Duodenal mucosa (tissue), 2 donors: ENCODE results near the gene HM13.
"Not testable (repeated sequence)": the region's sequence is repeated elsewhere in the genome, so short reads cannot be mapped to it uniquely, and the experiment has no call there.

Source experiments
- H3K27ac ChIP-seq: one replicate; pipeline ENCODE4 v1.7.0; 2013; ENCODE audit warnings: low read depth, low read length
- H3K27me3 ChIP-seq, 2 donors: one replicate each; pipeline ENCODE4 v1.7.0; 2013; ENCODE audit warnings: low read length in 2 of 2, control low read depth in 1 of 2; ENCODE audit not compliant: insufficient read depth in 2 of 2, control insufficient read depth in 1 of 2
- H3K36me3 ChIP-seq, 2 donors: one replicate each; pipeline ENCODE4 v1.7.0; 2013; ENCODE audit warnings: low read length in 2 of 2, control low read depth in 1 of 2; ENCODE audit not compliant: insufficient read depth in 2 of 2, control insufficient read depth in 1 of 2
- H3K4me1 ChIP-seq, 2 donors: one replicate each; pipeline ENCODE4 v1.7.0; 2013; ENCODE audit warnings: low read length in 2 of 2, control low read depth in 1 of 2; ENCODE audit not compliant: insufficient read depth in 2 of 2, control insufficient read depth in 1 of 2
- H3K4me3 ChIP-seq, 2 donors: one replicate each; pipeline ENCODE4 v1.7.0; 2013; ENCODE audit warnings: low read length in 2 of 2, low read depth in 1 of 2
- H3K9ac ChIP-seq, 2 donors: one replicate each; pipeline ENCODE4 v1.7.0; 2013; ENCODE audit warnings: low read length in 2 of 2, low read depth in 1 of 2
- H3K9me3 ChIP-seq, 2 donors: one replicate each; pipeline ENCODE4 v1.7.0; 2013; ENCODE audit warnings: low read length in 2 of 2, control low read depth in 1 of 2; ENCODE audit not compliant: control insufficient read depth in 1 of 2

HM13 gene

DNA sequence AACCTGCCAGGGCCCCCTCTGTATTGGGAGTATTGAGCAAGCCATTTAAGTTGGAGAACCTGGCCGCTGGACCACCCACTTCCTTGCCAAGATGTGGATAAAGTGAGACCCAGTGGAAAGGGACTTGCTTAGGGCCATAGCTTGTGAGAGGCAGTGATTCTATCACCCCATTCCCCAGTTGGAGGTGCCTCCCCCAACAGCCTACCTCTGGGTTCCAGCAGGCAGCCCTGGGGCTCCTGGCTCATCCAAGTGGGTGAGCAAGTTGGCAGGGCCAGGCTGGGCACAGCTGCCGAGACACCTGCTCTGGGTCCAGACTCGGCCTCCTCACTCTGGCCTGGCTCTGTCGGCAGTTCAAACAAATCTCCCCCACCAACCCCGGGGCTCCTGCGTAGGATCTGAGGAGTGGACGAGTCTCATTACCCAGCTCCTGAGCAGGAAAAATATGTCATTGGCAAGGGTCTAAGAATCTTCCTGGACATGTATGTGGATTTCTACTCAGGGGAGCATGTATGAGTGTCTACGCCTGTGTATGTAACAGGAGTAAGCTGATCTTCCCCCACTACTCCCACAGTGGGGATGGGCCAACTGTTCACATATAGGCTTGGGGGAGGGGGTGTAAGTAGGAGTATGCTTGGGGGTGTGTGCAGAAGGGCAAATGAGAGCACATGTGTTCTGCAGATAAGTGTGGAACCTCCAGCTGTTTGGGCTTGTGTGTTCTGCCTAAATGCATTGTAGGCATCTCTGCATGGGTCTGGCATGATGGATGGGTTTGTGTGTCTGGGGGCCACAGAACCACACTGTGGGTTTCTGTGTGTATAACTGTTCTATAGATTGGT, 92.8 kb downstream of the HM13 start:
- H3K4me3 ChIP-seq, result peak overlapping the region; percentile 90 to 99
- H3K27me3 ChIP-seq, result no peaks in the 10 kb centered on the region
- peaks cover 53 to 67% of the 10 kb centered on the region in 2 donors for H3K4me1 ChIP-seq
- H3K9me3 ChIP-seq, result no peaks in the 10 kb centered on the region
- H3K27ac ChIP-seq, result peak overlapping the region; percentile 92
- peak overlapping the region; percentile 96 to 100 for H3K9ac ChIP-seq
- no peaks in the 10 kb centered on the region for H3K36me3 ChIP-seq

DNA sequence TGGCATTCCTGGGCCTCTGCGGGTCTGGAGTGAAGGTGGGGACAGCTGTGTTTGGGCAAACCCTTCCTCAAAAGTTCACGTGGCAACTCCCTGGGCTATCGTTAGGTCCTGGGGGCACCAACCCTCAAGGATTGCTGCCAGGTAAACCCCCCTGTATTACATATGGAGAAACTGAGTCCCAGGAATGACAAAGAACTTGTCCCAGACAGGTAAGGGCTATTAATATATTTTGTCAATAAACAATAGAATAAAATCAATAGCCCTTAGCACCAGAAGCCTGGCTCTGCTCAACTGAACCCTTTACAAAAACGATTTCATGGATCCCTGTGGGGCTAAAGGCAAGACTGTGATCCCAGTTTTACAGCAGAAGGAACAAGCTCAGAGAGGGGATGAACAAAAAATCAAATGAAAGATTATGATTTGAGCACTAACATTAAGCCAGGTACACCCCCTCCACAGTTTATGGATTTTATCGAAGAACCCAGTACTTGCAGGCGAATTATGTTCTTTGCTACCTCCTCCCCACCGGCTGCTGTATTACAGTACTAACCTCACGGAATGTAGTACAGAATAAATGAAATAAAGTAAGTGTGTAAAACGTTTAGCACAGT, 93.5 kb downstream of the HM13 start:
- peaks cover 49 to 68% of the 10 kb centered on the region in 2 donors for H3K4me1 ChIP-seq
- H3K27ac ChIP-seq, result peak overlapping the region; percentile 92
- H3K4me3 ChIP-seq, result peak overlapping the region; percentile 90 to 99
- H3K9ac ChIP-seq, result peak overlapping the region; percentile 96 to 100
- H3K9me3 ChIP-seq, result no peaks in the 10 kb centered on the region
- no peaks in the 10 kb centered on the region for H3K27me3 ChIP-seq
- no peaks in the 10 kb centered on the region for H3K36me3 ChIP-seq

DNA sequence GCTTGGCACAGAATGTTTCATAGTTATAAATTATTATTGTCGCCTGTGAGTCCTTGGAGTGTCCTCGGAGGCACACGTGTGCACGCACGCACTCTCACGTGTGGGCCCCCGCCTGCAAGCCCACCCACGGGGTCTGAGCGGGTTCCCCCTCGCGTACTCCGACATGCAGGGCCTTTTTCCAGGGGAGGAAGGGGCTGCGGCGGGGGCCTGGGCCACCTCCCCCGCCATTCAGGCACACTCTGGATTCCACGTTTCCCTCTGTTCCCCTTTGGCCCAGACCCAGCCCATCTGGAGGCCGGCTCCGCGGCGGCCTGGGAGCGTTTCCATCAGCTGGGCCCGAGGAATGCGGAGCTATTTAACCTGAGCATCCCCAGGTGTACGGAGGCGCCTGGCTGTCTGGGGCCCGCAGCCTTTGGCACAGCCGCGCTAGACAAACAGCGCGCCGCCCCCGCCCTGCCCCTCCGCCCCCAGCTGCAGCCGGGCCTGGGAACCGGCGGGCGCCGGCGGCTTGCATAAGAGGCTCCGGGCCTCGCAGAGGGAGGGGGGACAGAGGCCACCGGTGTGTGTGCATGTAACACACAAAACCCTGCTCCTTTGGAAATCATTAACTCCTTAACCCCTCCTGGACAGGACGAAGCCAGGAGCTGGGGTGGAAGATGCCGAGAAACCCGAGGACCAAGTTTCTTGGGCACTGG, 94.2 kb downstream of the HM13 start:
- peaks cover 45 to 63% of the 10 kb centered on the region in 2 donors for H3K4me1 ChIP-seq
- H3K4me3 ChIP-seq, result peak overlapping the region; percentile 90 to 99
- no peaks in the 10 kb centered on the region for H3K36me3 ChIP-seq
- H3K27me3 ChIP-seq, result no peaks in the 10 kb centered on the region
- peak overlapping the region; percentile 92 for H3K27ac ChIP-seq
- no peaks in the 10 kb centered on the region for H3K9me3 ChIP-seq
- H3K9ac ChIP-seq, result peak overlapping the region; percentile 96 to 100

DNA sequence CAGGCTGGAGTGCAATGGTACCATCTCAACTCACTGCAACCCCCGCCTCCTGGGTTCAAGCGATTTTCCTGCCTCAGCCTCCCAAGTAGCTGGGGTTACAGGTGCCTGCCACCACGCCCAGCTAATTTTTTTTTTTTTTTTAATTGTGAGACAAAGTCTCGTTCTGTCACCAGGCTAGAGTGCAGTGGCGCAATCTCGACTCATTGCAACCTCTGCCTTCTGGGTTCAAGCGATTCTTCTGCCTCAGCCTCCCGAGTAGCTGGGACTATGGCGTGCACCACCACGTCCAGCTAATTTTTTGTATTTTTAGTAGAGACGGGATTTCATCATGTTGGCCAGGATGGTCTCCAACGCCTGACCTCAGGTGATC, 98.0 kb downstream of the HM13 start:
- Histone ChIP-seq H3K4me1 (peaks cover 33 to 45% of the 10 kb centered on the region in 2 donors), H3K27ac (peak overlapping the region; percentile 42)
- not testable (repeated sequence) for H3K9ac ChIP-seq, H3K36me3 ChIP-seq, H3K4me3 ChIP-seq, H3K27me3 ChIP-seq, H3K9me3 ChIP-seq

DNA sequence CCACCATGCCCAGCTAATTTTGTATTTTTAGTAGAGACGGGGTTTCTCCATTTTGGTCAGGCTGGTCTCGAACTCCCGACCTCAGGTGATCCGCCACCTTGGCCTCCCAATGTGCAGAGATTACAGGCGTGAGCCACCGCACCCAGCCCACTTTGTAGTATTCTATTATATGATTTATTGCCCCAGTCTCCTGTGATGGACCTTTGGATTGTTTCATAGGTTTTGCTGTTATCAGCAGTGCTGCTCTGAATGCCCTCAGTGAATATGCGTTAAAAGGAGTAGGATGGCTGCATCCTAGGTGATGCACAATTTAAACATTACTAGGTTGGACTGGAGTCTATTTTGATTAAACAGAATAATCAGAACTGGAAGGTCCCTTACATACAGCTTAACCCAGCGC, 101.2 kb downstream of the HM13 start:
- H3K27me3 ChIP-seq, result no peaks in the 10 kb centered on the region
- H3K9ac ChIP-seq, result no peak overlapping the region
- H3K4me3 ChIP-seq, result no peak overlapping the region

DNA sequence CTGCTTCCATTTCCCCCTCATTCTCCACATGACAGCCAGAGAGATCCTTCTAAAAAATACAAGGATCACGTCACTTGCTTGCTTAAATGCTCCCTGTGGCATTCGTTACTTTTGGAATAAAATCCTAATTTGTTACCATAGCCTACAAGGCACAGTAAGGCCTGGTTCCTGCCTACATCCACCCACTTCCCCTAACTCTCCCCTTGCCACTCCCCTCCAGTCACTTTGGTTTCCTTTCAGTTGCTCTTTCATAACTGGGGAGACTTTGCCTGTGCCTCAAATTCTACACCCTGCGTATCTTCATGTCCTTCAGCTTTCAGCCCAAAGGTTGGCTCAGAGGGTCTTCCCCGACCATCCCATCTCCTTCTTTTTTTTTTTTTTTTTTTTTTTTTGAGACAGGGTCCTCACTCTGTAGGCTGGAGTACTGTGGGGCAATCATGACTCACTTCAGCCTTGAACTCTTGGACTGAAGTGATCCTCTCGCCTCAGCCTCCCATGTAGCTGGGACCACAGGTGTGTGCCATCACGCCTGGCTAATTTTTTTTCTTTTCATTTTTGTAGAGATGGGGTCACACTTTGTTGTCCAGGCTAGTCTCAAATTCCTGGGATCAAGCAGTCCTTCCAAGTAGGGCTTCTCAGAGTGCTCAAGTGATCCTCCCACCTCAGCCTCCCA, 103.3 kb downstream of the HM13 start:
- H3K4me3 ChIP-seq, result no peak overlapping the region
- no peak overlapping the region for H3K9ac ChIP-seq
- no peak overlapping the region for H3K27ac ChIP-seq
- peaks cover 0 to 5% of the 10 kb centered on the region in 2 donors for H3K4me1 ChIP-seq
- H3K36me3 ChIP-seq, result no peaks in the 10 kb centered on the region
- H3K27me3 ChIP-seq, result no peaks in the 10 kb centered on the region
- H3K9me3 ChIP-seq, result no peaks in the 10 kb centered on the region

More for the DNA sequence above, 101.2 kb downstream of the HM13 start:
- Histone ChIP-seq H3K27ac (no peak overlapping the region), H3K9me3 (no peaks in the 10 kb centered on the region), H3K36me3 (no peaks in the 10 kb centered on the region), H3K4me1 (peaks cover 12 to 23% of the 10 kb centered on the region in 2 donors)
